ENCODE data around the gene MOV10. TPM values are rescaled to one million over a fixed set of nuclear protein-coding genes. Genes with fewer than 3 reads are reported as not detected.

Gene MOV10
- total and polyA plus RNA-seq, 7 donors = 4.8 to 10.6 (median 6.4) TPM

DNA sequence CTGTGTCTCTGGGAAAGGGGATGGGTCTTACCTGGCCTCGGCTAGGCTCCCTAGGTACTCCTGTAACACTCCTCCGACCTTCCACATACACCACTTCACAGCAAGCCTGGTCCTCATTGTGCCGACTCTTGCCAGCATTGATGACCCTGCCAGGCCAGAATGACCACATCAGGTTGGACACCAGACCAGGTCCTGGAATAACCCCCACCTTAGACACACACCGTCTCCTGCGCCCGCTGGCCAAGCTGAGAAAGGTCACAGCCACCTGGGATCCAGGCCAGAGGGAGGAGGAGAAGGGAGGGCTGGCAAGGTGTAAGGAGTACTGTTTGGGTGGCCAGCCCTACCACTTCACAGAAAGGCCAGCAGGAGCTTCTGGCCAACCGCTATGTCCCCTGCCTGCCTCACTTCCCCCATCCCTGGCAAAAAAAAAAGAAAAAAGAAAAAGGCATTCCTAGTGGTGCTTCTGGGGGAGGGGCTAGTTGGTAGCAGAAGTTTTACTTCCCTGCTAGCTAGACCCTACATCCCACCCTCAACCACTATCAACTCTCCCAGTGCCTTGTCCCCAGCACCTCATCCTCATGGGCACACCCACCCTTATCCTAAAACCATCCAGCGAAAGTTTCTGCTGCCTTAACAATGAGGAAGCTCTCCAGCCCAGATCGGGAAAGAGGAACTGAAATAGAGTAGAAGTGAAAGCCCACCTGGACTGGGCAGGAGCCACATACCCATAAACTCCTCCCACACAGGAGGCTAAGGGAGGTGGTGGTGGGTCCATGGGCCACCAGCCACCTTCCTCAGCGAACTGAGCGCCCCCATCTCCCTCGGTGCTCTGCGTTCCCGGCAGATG, 39.2 kb downstream of the MOV10 start:
- H3K36me3 ChIP-seq (ENCODE audit: insufficient read depth in 1 of 2, low read depth in 1 of 2) = peaks cover 0 to 12% of the 10 kb centered on the region in 2 donors
- no peaks in the 10 kb centered on the region for H3K9me3 ChIP-seq
- peaks cover 18% of the 10 kb centered on the region for H3K4me1 ChIP-seq
- DNase-seq (peak; percentile 40 to 74), ATAC-seq (peak in 3 of 4 donors; percentile 21 to 47 (median 40))
- intact Hi-C loops (cut with DNase I) = loop anchor here (2.0 to 10.0 kb wide), 3 partner anchors 241 to 359 kb away; partner anchors contain the start of genes LRIG2 (in 1 of the 2) and SLC16A1 (in 1 of the 2)
- no peaks in the 10 kb centered on the region for H3K27me3 ChIP-seq (ENCODE audit: insufficient read depth in 3 of 3, low read length in 2 of 3)
- peak overlapping the region; percentile 80 for H3K27ac ChIP-seq
- H3K4me3 ChIP-seq = peak overlapping the region; percentile 92
- TF ChIP-seq, protein P1, sequence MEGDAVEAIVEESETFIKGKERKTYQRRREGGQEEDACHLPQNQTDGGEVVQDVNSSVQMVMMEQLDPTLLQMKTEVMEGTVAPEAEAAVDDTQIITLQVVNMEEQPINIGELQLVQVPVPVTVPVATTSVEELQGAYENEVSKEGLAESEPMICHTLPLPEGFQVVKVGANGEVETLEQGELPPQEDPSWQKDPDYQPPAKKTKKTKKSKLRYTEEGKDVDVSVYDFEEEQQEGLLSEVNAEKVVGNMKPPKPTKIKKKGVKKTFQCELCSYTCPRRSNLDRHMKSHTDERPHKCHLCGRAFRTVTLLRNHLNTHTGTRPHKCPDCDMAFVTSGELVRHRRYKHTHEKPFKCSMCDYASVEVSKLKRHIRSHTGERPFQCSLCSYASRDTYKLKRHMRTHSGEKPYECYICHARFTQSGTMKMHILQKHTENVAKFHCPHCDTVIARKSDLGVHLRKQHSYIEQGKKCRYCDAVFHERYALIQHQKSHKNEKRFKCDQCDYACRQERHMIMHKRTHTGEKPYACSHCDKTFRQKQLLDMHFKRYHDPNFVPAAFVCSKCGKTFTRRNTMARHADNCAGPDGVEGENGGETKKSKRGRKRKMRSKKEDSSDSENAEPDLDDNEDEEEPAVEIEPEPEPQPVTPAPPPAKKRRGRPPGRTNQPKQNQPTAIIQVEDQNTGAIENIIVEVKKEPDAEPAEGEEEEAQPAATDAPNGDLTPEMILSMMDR (IDR thresholded peaks at IDR 0.05) = no peak
- WGBS, 3 donors = 19 to 26% (median 20%) methylated on average over 14 of the region's 14 CpGs

GRCh38 chr1:112714313-112715263, 40.1 kb downstream of the MOV10 start:
- Histone ChIP-seq H3K27me3 (ENCODE audit: insufficient read depth in 3 of 3, low read length in 2 of 3) (no peaks in the 10 kb centered on the region), H3K9me3 (no peaks in the 10 kb centered on the region), H3K27ac (peak overlapping the region; percentile 80), H3K4me3 (peak overlapping the region; percentile 92), H3K4me1 (peaks cover 18% of the 10 kb centered on the region), H3K36me3 (ENCODE audit: insufficient read depth in 1 of 2, low read depth in 1 of 2) (peaks cover 0 to 12% of the 10 kb centered on the region in 2 donors)
- TF ChIP-seq, protein P1 (IDR thresholded peaks at IDR 0.05) = no peak
- intact Hi-C loops (cut with DNase I) = loop anchor here (2.0 to 10.0 kb wide), 5 partner anchors 240 to 963 kb away; partner anchors contain the start of genes LRIG2 (in 1 of the 2) and SLC16A1 (in 1 of the 2)
- WGBS, 3 donors = 0 to 1% (median 1%) methylated on average over 69 to 86 of the region's 86 CpGs
- ATAC-seq (peak in 3 of 4 donors; percentile 19 to 51 (median 48)), DNase-seq (peak; percentile 47 to 72)

GRCh38 chr1:112715264-112716053, 41.0 kb downstream of the MOV10 start, which contains the start of gene PPM1J:
Gene PPM1J (minus strand): TSS chr1:112715332. CDS start chr1:112715301, 31 bp downstream.
- H3K36me3 ChIP-seq (ENCODE audit: insufficient read depth in 1 of 2, low read depth in 1 of 2) = peaks cover 0 to 4% of the 10 kb centered on the region in 2 donors
- DNase-seq (peak; percentile 99), ATAC-seq (peak; percentile 82 to 84 (median 83))
- H3K4me3 ChIP-seq = peak within 1 kb of the TSS; percentile 92
- peaks cover 18% of the 10 kb centered on the region for H3K4me1 ChIP-seq
- 0 to 1% (median 1%) methylated on average over 44 to 51 of the region's 51 CpGs for WGBS, 3 donors
- intact Hi-C loops (cut with DNase I) = loop anchor here (2.0 to 10.0 kb wide), 5 partner anchors 239 to 962 kb away; partner anchors contain the start of genes LRIG2 (in 1 of the 2) and SLC16A1 (in 1 of the 2)
- peak within 1 kb of the TSS; percentile 80 for H3K27ac ChIP-seq
- TF ChIP-seq, protein P1 (IDR thresholded peaks at IDR 0.05) = no peak
- H3K9me3 ChIP-seq = no peaks in the 10 kb centered on the region
- H3K27me3 ChIP-seq (ENCODE audit: insufficient read depth in 3 of 3, low read length in 2 of 3) = no peaks in the 10 kb centered on the region

Measured in psoas muscle (tissue), 8 donors.